Smooth muscle cell (in vitro differentiated cells): ENCODE measurements around the gene MRPS10. TPM values are rescaled to one million over a fixed set of nuclear protein-coding genes. Genes with fewer than 3 reads are reported as not detected.
"Not testable (repeated sequence)": the region's sequence is repeated elsewhere in the genome, so short reads cannot be mapped to it uniquely, and the experiment has no call there.

Experiments used
- DNase-seq: peaks from one replicate; lab custom pipeline; 2025; ENCODE audit not compliant: unreplicated experiment; lab: John Stamatoyannopoulos, UW
- H2AFZ ChIP-seq: fragments of 200-600 bp; sonication (generic); 2 replicates; pipeline ENCODE4 v1.6.0; 2016; ENCODE audit warnings: antibody characterized with exemption, low read depth, mild to moderate bottlenecking
- H3F3A ChIP-seq: fragments of 200-600 bp; sonication (generic); 2 replicates; pipeline ENCODE4 v1.6.0; 2017; ENCODE audit warnings: antibody characterized with exemption, low read depth
- H3K27ac ChIP-seq: fragments of 200-600 bp; sonication (generic); 2 replicates; pipeline ENCODE4 v1.5.1; 2016; ENCODE audit warnings: low read depth, mild to moderate bottlenecking
- H3K27me3 ChIP-seq: fragments of 200-600 bp; sonication (generic); 2 replicates; pipeline ENCODE4 v1.6.1; 2016; ENCODE audit warnings: low read depth, mild to moderate bottlenecking
- H3K36me3 ChIP-seq: fragments of 200-600 bp; sonication (generic); 2 replicates; pipeline ENCODE4 v1.5.1; 2016; ENCODE audit warnings: low read depth
- H3K4me1 ChIP-seq: fragments of 200-600 bp; sonication (generic); 2 replicates; pipeline ENCODE4 v1.5.1; 2016; ENCODE audit warnings: low read depth
- H3K4me2 ChIP-seq: fragments of 200-600 bp; sonication (generic); 2 replicates; pipeline ENCODE4 v1.6.0; 2016; ENCODE audit warnings: mild to moderate bottlenecking
- H3K4me3 ChIP-seq: fragments of 200-600 bp; sonication (generic); 2 replicates; pipeline ENCODE4 v1.5.1; 2016; ENCODE audit warnings: mild to moderate bottlenecking
- H3K79me2 ChIP-seq: fragments of 200-600 bp; sonication (generic); 2 replicates; pipeline ENCODE4 v1.6.0; 2016; ENCODE audit warnings: low read depth, mild to moderate bottlenecking
- H3K9ac ChIP-seq: fragments of 200-600 bp; sonication (generic); 2 replicates; pipeline ENCODE4 v1.6.0; 2016; ENCODE audit warnings: low read depth
- H3K9me3 ChIP-seq: fragments of 200-600 bp; sonication (generic); replicated peaks from 2 replicates; pipeline ENCODE4 v1.5.1; 2016; ENCODE audit warnings: low read depth
- H4K20me1 ChIP-seq: fragments of 200-600 bp; sonication (generic); 2 replicates; pipeline ENCODE4 v1.6.0; 2016; ENCODE audit warnings: low read depth
- CTCF ChIP-seq: fragments of 200-600 bp; sonication (generic); IDR thresholded peaks from 2 replicates; pipeline ENCODE4 v1.5.1; 2017; ENCODE audit warnings: borderline replicate concordance, mild to moderate bottlenecking, antibody characterized with exemption; ENCODE audit not compliant: insufficient read depth, poor library complexity, severe bottlenecking
- whole genome bisulfite sequencing: methylation state at CpG from one replicate; pipeline ENCODE4 v1.1.7; 2016; ENCODE audit warnings: low lambda C conversion rate; 5-methylcytosine and 5-hydroxymethylcytosine counted together
- polyA plus RNA-seq: library from polyadenylated mRNA; unstranded; fragments of >200 nt; fragmentation: Nextera tagmentation; extraction: Ambion mirVana; gene quantifications from 2 replicates; pipeline ENCODE4 v1.2.1, GENCODE V29; 2016
- total RNA-seq: library from RNA; depleted of rRNA; stranded (reverse); fragments of >200 nt; gene quantifications from 2 replicates; pipeline ENCODE4 v1.2.3, GENCODE V29; 2014

MRPS10 gene
- total and polyA plus RNA-seq, 2 experiments from 2014 or later = 41.1 to 47.8 TPM

- Histone ChIP-seq H3F3A (peaks cover 10% of the 10 kb centered on the region), H3K9ac (no peak overlapping the region), H3K4me1 (peaks cover 5% of the 10 kb centered on the region), H3K9me3 (no peaks in the 10 kb centered on the region), H3K27me3 (no peaks in the 10 kb centered on the region), H2AFZ (no peak overlapping the region), H3K4me2 (no peak overlapping the region), H3K36me3 (peaks cover 1% of the 10 kb centered on the region), H3K27ac (no peak overlapping the region), H3K4me3 (no peak overlapping the region), H3K79me2 (no peaks in the 10 kb centered on the region), H4K20me1 (no peaks in the 10 kb centered on the region)
- DNase-seq = no peak
- WGBS = 95% methylated on average over 3 of the region's 3 CpGs
- no peak for TF ChIP-seq CTCF
Measured at GRCh38 chr6:42203183-42203582, 14.5 kb downstream of the MRPS10 start.

- H3K4me1 ChIP-seq = not testable (repeated sequence)
Measured at GRCh38 chr6:42202131-42202915, 15.3 kb downstream of the MRPS10 start.

DNA sequence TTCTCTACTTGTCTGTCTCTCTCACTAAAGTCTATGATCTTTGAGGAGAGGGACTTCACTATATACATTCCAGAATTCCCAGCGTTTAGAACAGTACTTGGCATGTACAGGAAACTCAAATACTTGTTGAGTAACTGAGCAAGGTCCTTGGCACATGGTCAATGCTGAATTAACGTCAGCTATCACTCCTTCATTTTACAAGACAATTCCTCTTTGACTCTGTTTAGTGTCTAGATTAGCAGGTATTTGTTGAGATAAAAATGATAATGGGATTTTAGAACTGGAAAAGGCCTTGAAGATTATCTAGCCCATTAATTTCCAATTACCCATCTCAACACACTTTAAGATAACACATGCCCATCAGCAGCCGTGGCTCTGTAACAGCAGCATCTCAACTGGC, 16.3 kb downstream of the MRPS10 start:
- Histone ChIP-seq H3F3A (peaks cover 16% of the 10 kb centered on the region), H3K9me3 (no peaks in the 10 kb centered on the region), H3K9ac (no peak overlapping the region), H3K79me2 (no peaks in the 10 kb centered on the region), H2AFZ (no peak overlapping the region), H3K27ac (peak overlapping the region; percentile 77), H3K4me3 (no peak overlapping the region), H3K4me2 (no peak overlapping the region), H3K36me3 (no peaks in the 10 kb centered on the region), H4K20me1 (no peaks in the 10 kb centered on the region), H3K4me1 (peaks cover 5% of the 10 kb centered on the region), H3K27me3 (no peaks in the 10 kb centered on the region)
- no peak for TF ChIP-seq CTCF
- DNase-seq = no peak
- 31% methylated on average over 3 of the region's 3 CpGs for WGBS

More at GRCh38 chr6:42202131-42202915, 15.3 kb downstream of the MRPS10 start:
- H3K9me3 ChIP-seq, DNase-seq, H4K20me1 ChIP-seq, H2AFZ ChIP-seq, H3K79me2 ChIP-seq, H3K4me2 ChIP-seq, H3K9ac ChIP-seq, H3K27ac ChIP-seq, H3K27me3 ChIP-seq, H3K36me3 ChIP-seq, H3K4me3 ChIP-seq: not testable (repeated sequence)
- 86% methylated on average over 13 of the region's 13 CpGs for WGBS
- peaks cover 14% of the 10 kb centered on the region for H3F3A ChIP-seq

GRCh38 chr6:42200035-42200434, 17.6 kb downstream of the MRPS10 start:
- Histone ChIP-seq H2AFZ (no peak overlapping the region), H4K20me1 (no peaks in the 10 kb centered on the region), H3K79me2 (no peaks in the 10 kb centered on the region), H3K27ac (peak overlapping the region; percentile 77), H3K4me2 (peak overlapping the region; percentile 61), H3K36me3 (no peaks in the 10 kb centered on the region), H3K4me3 (no peak overlapping the region), H3F3A (peaks cover 16% of the 10 kb centered on the region), H3K9ac (no peak overlapping the region), H3K27me3 (no peaks in the 10 kb centered on the region), H3K9me3 (no peaks in the 10 kb centered on the region), H3K4me1 (peaks cover 5% of the 10 kb centered on the region)
- no peak for DNase-seq
- no peak for TF ChIP-seq CTCF
- WGBS = 29% methylated on average over 1 of the region's 1 CpG
